ENCODE results near the gene TRRAP. TPM values are rescaled to one million over a fixed set of nuclear protein-coding genes. Genes with fewer than 3 reads are reported as not detected.

The TRRAP gene
- total and polyA plus RNA-seq, 10 donors = 8.4 to 73.4 (median 57.5) TPM

GRCh38 chr7:99030951-99031350 is 152.6 kb downstream of the TRRAP start:
- TF ChIP-seq CTCF (IDR thresholded peaks at IDR 0.05 in 8 of 11, conservative IDR thresholded peaks at IDR 0.05 in 3 of 11) = no peak
- no peak for TF ChIP-seq POLR2A (IDR thresholded peaks at IDR 0.05)
- TF ChIP-seq POLR2AphosphoS5 (IDR thresholded peaks at IDR 0.05) = peak in 1 of 3 donors; percentile 11
- no peak for DNase-seq
- peaks cover 0 to 6% (median 0%) of the 10 kb centered on the region in 6 donors for H3K4me1 ChIP-seq
- H3K27me3 ChIP-seq (replicated peaks in 1 of 7) = no peaks in the 10 kb centered on the region
- 80 to 89% (median 86%) methylated on average over 5 of the region's 5 CpGs for WGBS, 5 donors
- intact Hi-C loops (cut with DNase I; ENCODE audit: low total_unique reads) = no loop called here
- peak overlapping the region in 5 of 8 donors; percentile 43 to 63 (median 54) for H3K27ac ChIP-seq
- no peak overlapping the region for H3K4me3 ChIP-seq
- peaks cover 7 to 96% (median 81%) of the 10 kb centered on the region in 6 donors for H3K36me3 ChIP-seq
- H3K9me3 ChIP-seq = no peaks in the 10 kb centered on the region

- H3K27me3 ChIP-seq (replicated peaks in 1 of 7) = no peaks in the 10 kb centered on the region
- WGBS, 5 donors = 95 to 97% (median 97%) methylated on average over 7 of the region's 7 CpGs
- H3K27ac ChIP-seq = peak overlapping the region in 3 of 8 donors; percentile 43 to 51 (median 50)
- no peak overlapping the region for H3K4me3 ChIP-seq
- H3K4me1 ChIP-seq = peaks cover 0 to 6% (median 0%) of the 10 kb centered on the region in 6 donors
- no peaks in the 10 kb centered on the region for H3K9me3 ChIP-seq
- H3K36me3 ChIP-seq = peaks cover 7 to 100% (median 86%) of the 10 kb centered on the region in 6 donors
- intact Hi-C loops (cut with DNase I; ENCODE audit: low total_unique reads) = no loop called here
- DNase-seq = no peak
- TF ChIP-seq POLR2AphosphoS5 (IDR thresholded peaks at IDR 0.05) (peak in 1 of 3 donors; percentile 13), POLR2A (IDR thresholded peaks at IDR 0.05) (no peak)
Observed at GRCh38 chr7:99031496-99031895, 153.2 kb downstream of the TRRAP start.

GRCh38 chr7:99032928-99033327 is 154.6 kb downstream of the TRRAP start:
- Histone ChIP-seq H3K36me3 (peaks cover 7 to 100% (median 99%) of the 10 kb centered on the region in 6 donors), H3K4me3 (no peak overlapping the region), H3K27me3 (replicated peaks in 1 of 7) (no peaks in the 10 kb centered on the region), H3K27ac (peak overlapping the region in 1 of 8 donors; percentile 42), H3K4me1 (peaks cover 0 to 6% (median 0%) of the 10 kb centered on the region in 6 donors), H3K9me3 (no peaks in the 10 kb centered on the region)
- intact Hi-C loops (cut with DNase I; ENCODE audit: low total_unique reads) = no loop called here
- TF ChIP-seq CTCF (IDR thresholded peaks at IDR 0.05 in 8 of 11, conservative IDR thresholded peaks at IDR 0.05 in 3 of 11) = no peak
- peak in 1 of 3 donors; percentile 52 for TF ChIP-seq POLR2AphosphoS5 (IDR thresholded peaks at IDR 0.05)
- DNase-seq = no peak
- WGBS, 5 donors = 90 to 96% (median 90%) methylated on average over 12 to 15 of the region's 15 CpGs

GRCh38 chr7:99033765-99034164 is 155.4 kb downstream of the TRRAP start:
- Histone ChIP-seq H3K27me3 (replicated peaks in 1 of 7) (no peaks in the 10 kb centered on the region), H3K9me3 (no peaks in the 10 kb centered on the region), H3K4me1 (peaks cover 0 to 6% (median 0%) of the 10 kb centered on the region in 6 donors), H3K36me3 (peaks cover 7 to 100% (median 99%) of the 10 kb centered on the region in 6 donors), H3K4me3 (no peak overlapping the region), H3K27ac (peak overlapping the region in 1 of 8 donors; percentile 42)
- DNase-seq = no peak
- TF ChIP-seq POLR2AphosphoS5 (IDR thresholded peaks at IDR 0.05) (peak in 1 of 3 donors; percentile 51), POLR2A (IDR thresholded peaks at IDR 0.05) (no peak), CTCF (IDR thresholded peaks at IDR 0.05 in 8 of 11, conservative IDR thresholded peaks at IDR 0.05 in 3 of 11) (no peak)
- WGBS, 5 donors = 71 to 95% (median 88%) methylated on average over 4 of the region's 4 CpGs
- intact Hi-C loops (cut with DNase I; ENCODE audit: low total_unique reads) = no loop called here
